Activated CD4-positive, alpha-beta T cell treated with anti-CD3 and anti-CD28 coated beads, Interleukin-10, Interleukin-2, amounts not matched to agents 100 ng/mL and 50 ng/mL, durations not matched to agents 16 hours and 8 hours (primary cell): ENCODE measurements around the gene APOL5.
"Not testable (repeated sequence)": the region's sequence is repeated elsewhere in the genome, so short reads cannot be mapped to it uniquely, and the experiment has no call there.

Experiments
- DNase-seq: peaks from one replicate; pipeline ENCODE4 v3.0.0-alpha.2; 2020

APOL5 gene, protein sequence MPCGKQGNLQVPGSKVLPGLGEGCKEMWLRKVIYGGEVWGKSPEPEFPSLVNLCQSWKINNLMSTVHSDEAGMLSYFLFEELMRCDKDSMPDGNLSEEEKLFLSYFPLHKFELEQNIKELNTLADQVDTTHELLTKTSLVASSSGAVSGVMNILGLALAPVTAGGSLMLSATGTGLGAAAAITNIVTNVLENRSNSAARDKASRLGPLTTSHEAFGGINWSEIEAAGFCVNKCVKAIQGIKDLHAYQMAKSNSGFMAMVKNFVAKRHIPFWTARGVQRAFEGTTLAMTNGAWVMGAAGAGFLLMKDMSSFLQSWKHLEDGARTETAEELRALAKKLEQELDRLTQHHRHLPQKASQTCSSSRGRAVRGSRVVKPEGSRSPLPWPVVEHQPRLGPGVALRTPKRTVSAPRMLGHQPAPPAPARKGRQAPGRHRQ

DNA sequence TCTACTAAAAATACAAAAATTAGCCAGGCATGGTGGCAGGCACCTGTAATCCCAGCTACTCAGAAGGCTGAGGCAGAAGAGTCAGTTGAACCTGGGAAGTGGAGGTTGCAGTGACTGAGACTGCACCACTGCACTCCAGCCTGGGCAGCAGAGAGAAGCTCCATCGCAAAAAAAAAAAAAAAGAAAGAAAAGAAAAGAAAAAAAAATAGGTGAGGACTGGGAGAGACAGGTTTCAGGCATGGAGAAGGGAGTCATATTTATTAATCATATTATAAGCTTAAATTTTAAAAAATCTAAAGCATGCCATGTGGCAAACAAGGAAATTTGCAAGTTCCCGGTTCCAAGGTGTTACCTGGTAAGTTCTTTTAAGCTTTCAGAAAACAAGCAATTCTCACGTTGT lies at the start of gene APOL5:
TSS of gene APOL5 (plus strand) at position 301 of the 400 bp plus-strand sequence. CDS start at position 301, 0 bp downstream.
- no peak for DNase-seq

DNA sequence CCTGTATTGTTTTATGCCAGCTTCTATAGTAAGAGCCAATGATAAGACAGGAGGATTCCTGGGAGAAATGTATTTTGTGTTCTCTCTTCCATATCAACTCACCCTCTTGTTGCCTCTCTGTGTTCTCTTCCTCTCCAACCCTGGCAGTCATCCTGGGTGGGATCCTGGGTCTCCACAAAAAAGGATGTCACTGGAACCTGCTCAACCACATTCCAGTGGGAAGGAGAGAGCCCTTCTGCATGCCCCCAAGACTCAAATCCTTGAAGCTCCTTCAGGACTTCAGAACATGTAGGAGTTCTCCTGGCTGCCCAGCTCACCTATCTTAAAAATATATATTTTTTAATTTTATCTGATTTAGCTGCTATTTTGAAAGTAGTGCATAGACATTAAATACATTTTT lies 43.3 kb upstream of the APOL5 start:
- DNase-seq: no peak

DNA sequence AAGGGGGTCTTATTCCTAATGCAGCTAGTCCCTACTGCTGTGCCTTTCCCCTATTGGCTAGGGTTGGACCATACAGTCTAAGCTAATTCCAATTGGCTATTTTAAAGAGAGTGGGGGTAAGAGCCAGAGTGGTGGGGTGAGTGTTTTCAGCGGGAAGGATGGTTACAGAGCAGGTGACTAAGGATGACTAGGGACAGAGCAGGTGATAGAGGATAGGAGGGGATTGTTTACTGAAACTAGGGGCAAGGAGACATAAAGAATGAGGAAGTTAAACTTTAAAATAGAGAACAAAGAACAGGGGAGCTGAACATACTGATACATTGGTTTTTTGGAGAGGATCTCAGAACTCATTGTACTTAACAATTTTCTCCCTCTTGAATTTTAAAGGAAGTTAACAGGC lies 41.6 kb upstream of the APOL5 start:
- DNase-seq: not testable (repeated sequence)

DNA sequence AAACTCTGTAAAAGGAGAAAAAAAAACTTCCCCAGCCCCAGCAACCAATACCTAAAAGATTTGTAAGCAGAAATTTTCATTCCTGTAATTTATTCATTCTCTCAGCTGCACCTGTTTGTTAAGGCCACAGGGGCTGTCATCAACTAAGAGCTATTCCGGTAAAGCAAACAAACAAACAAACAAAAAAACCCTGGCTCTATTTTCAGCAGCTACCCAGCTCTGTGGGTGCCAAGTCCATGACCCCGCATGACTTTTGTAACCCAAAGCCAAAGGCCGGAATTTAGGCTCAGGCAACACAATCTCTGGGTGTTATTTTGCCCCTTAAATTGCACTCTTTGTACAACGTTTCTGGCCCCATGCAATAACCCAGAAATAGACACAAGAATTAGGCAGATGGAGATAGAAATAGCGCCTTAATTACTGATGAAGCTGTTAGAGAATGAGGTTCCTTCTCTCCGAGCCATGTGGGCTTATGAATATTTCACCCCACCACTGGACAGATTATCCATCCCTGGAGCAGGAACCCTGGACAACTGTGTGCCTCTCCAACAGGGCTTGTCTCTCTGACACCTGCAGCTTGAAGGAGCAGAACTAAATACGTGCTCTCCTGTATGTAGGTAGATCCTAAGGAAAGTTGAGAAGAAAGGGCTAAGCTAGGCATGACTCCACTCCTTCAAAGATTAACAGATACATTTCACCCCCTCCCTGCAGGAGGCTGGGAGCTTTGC lies 40.0 kb upstream of the APOL5 start:
- DNase-seq: no peak

DNA sequence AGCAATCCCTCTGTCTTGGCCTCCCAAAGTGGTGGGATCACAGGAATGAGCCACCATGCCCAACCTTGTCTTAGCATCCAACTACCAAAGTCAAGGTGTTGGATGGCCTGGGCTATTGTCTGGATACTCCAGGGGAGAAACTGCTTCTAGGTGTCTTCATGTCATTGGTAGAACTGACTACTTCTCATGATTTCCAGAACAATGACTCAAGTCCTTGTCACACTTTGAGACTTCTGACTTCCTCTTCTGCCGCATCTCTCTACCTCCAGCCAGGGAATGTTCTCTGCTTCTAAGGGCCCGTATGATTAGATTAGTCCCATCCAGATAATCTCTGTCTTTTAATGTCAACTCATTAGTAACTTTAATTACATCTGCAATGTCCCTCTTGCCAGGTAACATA lies 38.8 kb upstream of the APOL5 start:
- no peak for DNase-seq

DNA sequence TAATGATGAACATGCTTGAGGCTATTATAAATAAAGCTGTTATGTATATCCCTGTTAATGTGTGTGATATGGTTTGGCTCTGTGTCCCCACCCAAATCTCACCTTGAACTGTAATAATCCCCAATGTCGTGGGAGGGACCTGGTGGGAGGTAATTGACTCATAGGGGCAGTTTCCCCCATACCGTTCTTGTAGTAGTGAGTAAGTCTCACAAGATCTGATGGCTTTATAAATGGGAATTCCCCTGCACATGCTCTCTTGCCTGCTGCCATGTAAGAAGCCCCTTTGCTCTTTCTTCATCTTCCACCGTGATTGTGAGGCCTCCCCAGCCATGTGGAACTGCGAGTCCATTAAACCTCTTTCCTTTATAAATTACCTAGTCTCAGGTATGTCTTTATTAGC lies 38.2 kb upstream of the APOL5 start:
- DNase-seq: peak; percentile 44

DNA sequence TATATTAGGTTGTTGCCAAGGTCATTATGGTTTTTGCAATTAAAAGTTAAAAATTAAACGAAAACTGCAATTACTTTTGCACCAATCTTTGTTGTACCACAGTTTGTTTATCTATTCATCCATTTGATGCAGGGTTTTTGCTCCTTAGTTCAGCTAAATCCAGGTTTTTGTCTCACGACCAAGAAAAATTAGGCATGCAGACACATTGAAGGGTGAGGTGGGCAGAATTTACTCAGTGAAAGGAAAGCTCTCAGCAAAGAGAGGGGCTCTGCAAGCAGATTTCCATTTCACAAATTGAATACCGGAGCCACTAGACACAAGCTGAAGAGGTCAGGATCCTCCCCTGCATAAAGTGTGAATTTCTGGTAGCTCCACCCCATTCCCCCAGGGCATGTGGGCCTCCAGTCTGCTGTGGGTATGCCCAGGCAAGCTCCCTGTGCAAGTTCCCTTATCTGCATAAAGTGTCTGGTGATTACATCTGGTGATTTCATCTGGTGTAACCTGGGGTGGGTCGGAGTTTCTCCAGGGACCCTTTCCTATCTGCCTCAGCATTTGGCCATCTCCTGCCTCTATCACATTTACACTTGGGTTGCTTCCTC lies 36.1 kb upstream of the APOL5 start:
- DNase-seq: no peak

DNA sequence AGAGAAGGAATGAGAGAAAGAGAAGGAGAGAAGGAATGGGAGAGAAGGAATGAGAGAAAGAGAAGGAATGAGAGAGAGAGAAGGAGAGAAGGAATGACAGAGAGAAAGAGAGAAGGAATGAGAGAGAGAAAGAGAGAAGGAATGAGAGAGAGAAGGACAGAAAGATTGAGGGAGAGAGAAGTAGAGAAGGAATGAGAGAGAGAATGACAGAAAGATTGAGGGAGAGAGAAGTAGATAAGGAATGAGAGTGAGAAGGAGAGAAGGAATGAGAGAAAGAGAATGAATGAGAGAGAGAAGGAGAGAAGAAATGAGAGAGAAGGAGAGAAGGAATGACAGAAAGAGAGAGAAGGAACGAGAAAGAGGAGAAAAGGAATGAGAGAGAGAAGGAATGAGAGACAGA lies 34.1 kb upstream of the APOL5 start:
- no peak for DNase-seq

DNA sequence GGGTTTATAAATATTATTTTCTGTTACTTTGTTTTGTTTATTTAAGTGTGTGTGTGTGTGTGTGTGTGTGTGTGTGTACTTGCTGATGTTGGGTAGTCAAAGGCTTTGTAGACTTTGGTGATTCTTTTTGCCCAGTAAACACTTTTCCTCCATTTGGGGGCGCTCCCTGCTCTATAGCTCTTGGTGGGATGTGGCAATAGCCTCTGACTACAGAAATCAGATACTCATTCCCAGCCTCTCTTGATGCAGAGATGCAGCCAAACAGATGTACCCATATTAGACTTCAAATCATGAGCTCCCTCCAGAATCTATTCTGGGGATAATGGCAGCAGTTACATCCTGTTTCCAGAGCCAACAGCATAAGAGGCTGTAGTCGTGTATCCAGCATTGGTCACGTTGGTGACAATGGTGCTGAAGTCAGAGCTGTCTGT lies 33.4 kb upstream of the APOL5 start:
- DNase-seq: no peak

DNA sequence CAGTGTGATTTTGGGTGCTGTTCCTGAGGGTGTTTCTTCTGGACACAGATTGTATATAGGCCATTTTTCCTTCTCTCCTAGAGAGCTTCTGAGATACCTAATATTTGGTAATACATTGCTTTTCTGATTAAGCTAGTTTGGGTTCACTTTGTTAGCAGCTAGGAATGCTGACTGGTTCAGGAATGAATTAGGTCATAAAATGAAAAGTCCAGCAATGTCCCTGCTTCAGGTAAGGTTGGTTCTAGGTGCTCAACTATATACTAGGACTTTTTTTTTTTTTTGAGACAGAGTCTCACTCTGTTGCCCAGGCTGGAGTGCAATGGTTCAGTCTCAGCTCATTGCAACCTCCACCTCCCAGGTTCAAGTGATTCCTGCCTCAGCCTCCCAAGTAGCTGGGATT lies 32.9 kb upstream of the APOL5 start:
- no peak for DNase-seq

DNA sequence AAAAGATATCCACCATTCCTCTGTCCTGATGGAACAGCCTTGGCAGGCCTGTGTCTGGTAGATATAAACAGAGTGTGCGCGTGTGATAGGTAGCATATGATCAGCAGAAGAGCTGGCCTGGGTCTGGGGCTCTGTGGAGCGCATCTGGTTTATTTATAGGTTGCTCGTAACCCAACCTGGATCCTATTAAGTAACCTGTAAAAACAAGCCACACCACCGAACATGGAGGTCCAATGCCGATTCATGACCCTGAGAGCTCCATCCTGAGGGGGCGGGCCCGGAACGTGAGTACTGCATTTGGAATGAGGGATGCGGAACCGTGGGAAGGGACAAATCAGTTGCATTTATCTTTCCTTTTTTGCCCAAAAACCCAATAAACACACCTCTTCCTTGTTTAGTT lies 31.9 kb upstream of the APOL5 start:
- DNase-seq: no peak

DNA sequence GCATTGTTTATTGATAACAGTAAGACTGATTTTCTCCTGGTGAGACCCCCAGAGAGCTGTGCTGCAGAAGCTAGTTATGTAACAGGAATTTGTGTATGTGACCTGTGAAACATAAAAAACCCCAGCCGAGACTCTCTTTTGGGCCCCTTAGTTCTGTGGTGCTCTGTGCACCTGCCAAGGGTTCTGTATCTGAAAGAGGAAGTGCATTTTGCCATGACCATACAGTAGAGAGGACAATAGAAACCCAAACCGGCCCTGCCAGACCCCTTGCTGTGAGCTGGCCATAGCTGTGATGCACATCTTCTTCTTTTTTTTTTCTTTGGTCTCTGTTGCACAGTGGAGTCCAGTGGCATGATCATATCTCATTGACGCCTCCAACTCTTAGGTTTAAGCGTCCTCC lies 31.4 kb upstream of the APOL5 start:
- DNase-seq: no peak

DNA sequence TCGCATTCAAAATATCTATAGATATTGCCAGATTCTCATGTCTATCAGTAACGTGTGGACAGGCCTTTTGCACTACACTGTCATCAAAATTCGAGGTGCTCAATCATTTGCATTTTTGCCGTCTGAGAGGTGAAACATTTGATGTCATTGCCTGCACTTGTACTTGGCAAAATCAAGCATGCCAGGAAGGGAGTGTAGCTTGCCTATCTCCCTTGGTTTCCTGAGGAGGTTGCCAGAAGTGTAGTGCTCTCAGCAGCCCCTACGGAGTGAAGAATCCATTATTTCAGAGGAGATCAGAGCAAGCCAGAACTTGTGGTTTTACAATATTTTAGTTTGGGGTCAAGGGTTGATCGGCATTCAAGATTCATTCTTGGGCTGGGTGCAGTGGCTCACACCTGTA lies 30.2 kb upstream of the APOL5 start:
- no peak for DNase-seq

DNA sequence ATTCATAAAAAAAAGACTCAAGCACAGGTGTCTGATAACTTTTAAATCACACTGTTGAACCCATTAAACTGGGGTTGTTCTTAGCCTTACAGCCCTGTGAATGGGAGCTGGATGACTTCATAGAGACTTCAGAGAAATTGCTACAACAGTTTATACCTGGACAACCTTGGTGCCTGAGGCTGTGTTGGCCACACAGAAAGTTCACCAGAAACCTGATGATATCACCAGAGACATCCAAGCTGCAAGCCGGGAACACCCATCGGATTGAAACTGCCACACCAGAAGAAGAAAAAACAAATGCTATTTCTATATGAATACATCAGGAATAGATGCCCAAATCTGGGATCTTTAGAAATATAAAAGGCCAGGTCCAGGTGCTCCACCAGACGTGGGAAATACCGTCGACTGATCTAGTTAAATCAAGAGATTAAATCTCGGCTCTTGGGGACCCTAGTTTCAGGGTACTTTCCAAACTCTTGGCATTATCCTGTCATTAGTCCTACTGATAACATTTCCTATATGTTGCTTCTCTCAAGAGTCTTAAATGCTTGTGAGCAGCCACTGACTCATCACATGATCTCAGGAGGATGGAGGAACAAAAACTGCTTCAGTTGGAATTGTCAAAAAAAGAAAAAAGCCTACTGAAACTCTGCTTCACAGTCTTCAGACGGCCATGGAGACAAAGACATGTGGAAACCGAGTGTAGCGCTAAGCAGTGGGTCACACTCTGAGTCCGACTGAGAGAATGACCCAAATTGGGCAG lies 28.6 kb upstream of the APOL5 start:
- DNase-seq: no peak

DNA sequence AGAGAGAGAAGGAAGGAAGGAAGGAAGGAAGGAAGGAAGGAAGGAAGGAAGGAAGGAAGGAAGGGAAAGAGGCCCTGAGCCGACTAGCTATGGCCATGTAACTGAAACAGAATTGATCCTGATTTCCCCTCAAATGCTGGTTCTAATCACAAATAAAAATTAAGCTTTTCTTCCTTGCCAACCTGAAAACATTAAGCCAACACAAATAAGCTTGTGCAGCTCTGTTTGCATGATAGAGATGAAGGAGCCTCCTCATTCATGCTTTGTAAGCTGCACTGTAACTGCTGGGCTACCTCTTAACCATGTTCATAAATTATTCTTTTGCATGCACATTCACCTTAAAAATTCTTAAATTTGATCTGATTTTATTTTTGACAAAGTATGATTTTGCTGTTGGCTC lies 27.7 kb upstream of the APOL5 start:
- DNase-seq: no peak

DNA sequence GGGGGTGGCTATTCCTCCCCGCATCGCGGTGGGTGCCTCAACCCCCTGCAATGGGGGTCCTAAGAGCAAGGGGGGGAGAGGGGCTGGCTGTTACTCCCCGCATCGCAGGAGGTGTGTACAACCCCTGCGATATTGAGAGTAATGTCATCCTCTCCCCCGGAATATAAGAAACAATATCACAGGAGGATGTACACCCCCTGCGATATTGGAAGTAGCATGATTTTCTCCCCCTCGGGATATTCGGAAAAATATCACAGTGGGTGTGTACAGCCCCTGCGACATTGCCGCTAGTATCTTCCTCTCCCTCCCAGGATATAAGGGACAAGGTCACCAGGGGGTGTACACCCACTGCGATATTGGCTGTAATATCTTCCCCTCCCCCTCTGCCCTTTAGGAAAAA lies 22.5 kb upstream of the APOL5 start:
- no peak for DNase-seq

DNA sequence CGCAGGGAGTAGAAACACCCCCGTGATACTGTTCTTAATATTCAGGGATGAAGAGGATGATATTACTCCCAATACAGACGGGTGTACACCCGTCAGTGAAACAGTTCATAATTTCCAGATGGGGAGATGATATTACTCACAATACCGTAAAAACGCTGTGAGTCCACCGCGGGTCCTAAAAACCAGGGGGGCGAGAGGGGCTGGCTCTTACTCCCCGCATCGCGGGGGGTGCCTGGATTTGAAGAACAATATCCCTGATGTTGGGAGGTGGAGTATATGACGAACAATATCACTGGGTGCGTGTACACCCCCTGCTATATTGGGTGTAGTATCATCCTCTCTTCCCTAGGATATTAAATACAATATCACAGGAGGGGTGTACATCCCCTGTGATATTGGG lies 20.5 kb upstream of the APOL5 start:
- peak; percentile 10 for DNase-seq

DNA sequence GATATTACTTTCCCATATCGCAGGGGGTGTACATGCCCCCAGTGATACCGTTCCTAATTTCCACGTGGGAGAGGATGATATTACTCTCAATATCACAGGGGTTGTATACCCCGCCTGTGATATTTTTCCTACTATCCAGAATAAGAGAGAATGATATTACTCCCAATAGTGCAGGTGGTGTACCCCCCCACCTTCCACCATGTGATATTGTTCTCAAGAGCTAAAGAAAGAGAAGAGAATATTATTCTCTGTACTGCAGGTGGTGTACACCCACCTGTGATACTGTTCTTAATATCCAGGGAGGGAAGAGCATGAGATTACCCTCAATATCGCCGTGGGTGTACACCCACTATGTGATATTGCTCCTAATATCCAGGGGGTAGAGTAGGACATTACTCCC lies 17.8 kb upstream of the APOL5 start:
- DNase-seq: not testable (repeated sequence)

DNA sequence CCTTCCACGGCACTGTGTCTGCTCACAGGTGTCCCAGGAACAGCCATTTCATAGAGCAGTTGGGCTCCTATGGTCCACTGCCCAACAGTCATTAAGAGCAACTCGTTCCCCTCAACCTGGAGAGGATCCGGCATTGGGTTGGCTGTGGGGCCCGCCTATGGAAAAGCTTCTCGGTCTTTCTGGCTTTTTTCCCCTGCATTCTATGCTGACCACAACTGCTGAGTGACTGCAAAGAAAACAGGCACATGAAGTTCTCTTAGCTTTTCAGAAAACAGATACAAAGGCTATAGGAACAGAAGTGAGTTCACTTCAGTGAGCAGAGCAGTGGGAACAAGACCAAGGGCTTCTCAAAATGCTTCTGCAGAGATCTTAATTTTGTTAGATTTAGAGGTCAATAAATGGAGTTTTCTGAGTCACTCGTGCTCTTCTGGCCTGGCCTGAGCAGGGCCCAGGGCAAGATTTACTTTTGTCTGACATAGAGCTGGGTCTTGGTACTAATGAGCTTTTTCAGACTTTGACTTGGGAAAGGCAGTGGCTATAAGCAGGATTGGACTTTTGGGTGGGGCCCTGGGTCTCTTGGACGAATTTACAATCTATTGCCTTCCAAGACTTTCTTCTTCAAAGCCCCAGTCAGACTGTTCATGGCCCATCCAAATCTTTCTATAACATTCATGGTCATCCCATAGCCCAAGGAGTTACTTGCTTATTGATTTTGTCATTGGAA lies 13.6 kb upstream of the APOL5 start:
- DNase-seq: no peak

DNA sequence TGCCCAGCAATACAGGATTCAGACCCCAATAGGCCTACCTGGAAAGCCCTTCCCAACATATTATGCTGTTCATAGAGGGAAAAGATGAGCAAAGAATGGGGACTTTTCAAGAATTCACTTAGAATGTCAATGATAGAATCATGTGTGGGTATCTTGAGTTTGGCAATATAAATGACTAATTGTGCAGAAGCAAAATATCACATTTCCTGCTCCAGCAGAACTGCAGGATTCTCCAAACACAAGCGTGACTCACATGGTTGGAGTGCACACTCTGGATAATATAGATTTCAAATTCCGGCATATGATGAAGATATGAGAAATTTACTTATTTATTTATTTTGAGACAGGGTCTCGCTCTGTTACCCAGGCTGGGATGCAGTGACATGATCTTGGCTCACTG lies 12.5 kb upstream of the APOL5 start:
- DNase-seq: no peak

DNA sequence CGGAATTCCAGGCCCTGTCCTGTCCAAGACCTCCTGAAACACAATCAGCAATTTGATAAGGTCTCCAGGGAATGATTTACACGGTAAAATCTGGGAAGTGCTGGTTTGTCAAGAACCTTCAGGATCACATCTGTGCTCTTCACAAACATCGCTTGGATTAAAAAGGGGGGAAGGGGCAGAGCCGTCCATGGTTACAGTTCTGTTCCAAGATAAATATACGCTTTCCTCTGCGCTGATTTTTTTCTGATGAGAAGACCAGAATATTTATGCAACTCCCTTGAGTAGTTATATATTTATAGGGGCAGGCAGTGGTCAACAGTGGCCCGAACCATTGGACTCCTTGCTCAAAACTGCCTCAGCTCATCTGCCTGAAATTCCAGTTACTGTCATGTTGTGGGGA lies 9.2 kb upstream of the APOL5 start:
- DNase-seq: no peak

DNA sequence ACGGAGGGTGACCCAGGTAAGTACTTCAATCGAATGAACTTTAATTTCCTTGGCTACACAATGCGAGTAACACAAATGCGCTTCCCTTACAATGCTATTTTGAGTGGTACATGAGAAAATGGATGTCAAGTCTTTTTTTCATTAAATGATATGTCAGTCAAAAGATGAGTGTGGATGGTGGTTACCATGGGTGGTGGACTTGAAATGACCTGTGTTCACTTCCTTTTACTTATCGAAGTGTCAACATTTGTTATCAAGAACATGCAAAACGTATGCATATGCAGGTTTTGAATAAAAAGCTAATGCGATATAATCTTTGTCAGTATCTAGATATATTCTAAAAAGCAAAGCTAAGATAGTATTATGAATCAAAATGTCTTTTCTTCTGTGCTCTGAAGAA lies 8.8 kb upstream of the APOL5 start:
- no peak for DNase-seq

DNA sequence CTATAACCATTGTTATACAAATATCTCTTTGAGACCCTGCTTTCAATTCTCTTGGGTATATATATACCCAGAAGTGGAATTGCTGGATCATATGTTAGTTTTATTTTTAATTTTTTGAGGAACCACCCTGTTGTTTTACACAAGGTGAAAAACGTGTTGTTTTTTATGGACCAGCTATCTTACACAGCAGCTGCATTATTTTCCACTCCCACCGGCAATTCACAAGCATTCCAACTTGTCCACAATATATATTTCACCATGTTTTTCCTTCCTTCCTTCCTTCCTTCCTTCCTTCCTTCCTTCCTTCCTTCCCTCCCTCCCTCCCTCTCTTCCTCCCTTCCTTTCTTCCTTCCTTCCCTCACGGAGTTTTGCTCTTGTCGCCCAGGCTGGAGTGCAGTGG lies 6.3 kb upstream of the APOL5 start:
- no peak for DNase-seq
